GM21717 (cell line): ENCODE measurements around the gene CA5A.
"Not testable (repeated sequence)": the region's sequence is repeated elsewhere in the genome, so short reads cannot be mapped to it uniquely, and the experiment has no call there.

Experiments used
- ATAC-seq: cut with Tn5 transposase; IDR thresholded peaks from one replicate; pipeline ENCODE4 v1.9.1; 2021; ENCODE audit warnings: mild to moderate bottlenecking, moderate library complexity; ENCODE audit not compliant: unreplicated experiment

The CA5A gene

GRCh38 chr16:87926246-87927194 lies 9.8 kb downstream of the CA5A start:
- no peak for ATAC-seq

- no peak for ATAC-seq
These were observed 11.3 kb downstream of the CA5A start for GRCh38 chr16:87924811-87925670.

GRCh38 chr16:87924041-87924810 lies 12.1 kb downstream of the CA5A start:
- ATAC-seq: peak; percentile 72

- ATAC-seq: no peak
These were observed 14.0 kb downstream of the CA5A start for GRCh38 chr16:87922250-87922871.

GRCh38 chr16:87921236-87921773 lies 15.0 kb downstream of the CA5A start:
- no peak for ATAC-seq

- no peak for ATAC-seq
These were observed 16.7 kb downstream of the CA5A start for GRCh38 chr16:87919681-87919994.

- ATAC-seq: no peak
These were observed 17.3 kb downstream of the CA5A start for GRCh38 chr16:87918866-87919680.

- ATAC-seq: no peak
These were observed 18.0 kb downstream of the CA5A start for GRCh38 chr16:87918338-87918737.

- ATAC-seq: no peak
These were observed 18.8 kb downstream of the CA5A start for GRCh38 chr16:87917503-87917902.

GRCh38 chr16:87914812-87915211 lies 21.5 kb downstream of the CA5A start:
- no peak for ATAC-seq

GRCh38 chr16:87914021-87914725 lies 22.2 kb downstream of the CA5A start:
- ATAC-seq: not testable (repeated sequence)

- not testable (repeated sequence) for ATAC-seq
These were observed 23.6 kb downstream of the CA5A start for GRCh38 chr16:87912691-87913090.

- ATAC-seq: not testable (repeated sequence)
These were observed 25.1 kb downstream of the CA5A start for GRCh38 chr16:87911106-87911763.

- ATAC-seq: peak; percentile 87
These were observed 27.0 kb downstream of the CA5A start for GRCh38 chr16:87909203-87909935.

GRCh38 chr16:87908101-87908500 lies 28.2 kb downstream of the CA5A start:
- ATAC-seq: not testable (repeated sequence)

GRCh38 chr16:87905521-87905920 lies 30.8 kb downstream of the CA5A start:
- not testable (repeated sequence) for ATAC-seq

GRCh38 chr16:87904963-87905362 lies 31.4 kb downstream of the CA5A start:
- not testable (repeated sequence) for ATAC-seq

GRCh38 chr16:87900489-87900888 lies 35.8 kb downstream of the CA5A start:
- not testable (repeated sequence) for ATAC-seq
